NB4 (cell line): ENCODE data around the gene CFAP99.

Source experiments
- POLR2A ChIP-seq: IDR thresholded peaks from 2 replicates; pipeline ENCODE4 v1.6.1; 2011; ENCODE audit warnings: mild to moderate bottlenecking; ENCODE audit not compliant: insufficient read length; ENCODE audit errors: extremely low read depth
- TF ChIP-seq, protein P1 (sequence below): IDR thresholded peaks from one replicate; pipeline ENCODE4 v1.5.1; 2012; ENCODE audit warnings: low read depth, low read length

DNA sequence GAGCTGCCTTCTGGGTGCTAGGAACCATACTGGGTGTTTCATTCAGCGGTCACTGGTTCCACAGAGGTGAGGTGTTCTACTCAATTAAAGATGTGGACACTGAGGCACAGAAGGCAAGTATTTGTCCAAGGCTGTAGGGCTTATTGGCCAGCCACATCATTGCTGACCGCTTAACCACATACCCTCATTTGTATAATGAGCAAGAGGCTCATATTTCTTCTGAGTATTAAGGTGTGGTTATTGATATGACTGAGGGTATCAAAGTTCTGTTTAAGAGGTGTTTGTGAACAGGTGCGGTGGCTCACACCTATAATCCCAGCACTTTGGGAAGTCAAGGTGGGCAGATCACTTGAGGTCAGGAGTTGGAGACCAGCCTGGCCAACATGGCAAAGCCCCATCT, 64.5 kb downstream of the CFAP99 start:
- no peak for TF ChIP-seq POLR2A
- TF ChIP-seq, protein P1, sequence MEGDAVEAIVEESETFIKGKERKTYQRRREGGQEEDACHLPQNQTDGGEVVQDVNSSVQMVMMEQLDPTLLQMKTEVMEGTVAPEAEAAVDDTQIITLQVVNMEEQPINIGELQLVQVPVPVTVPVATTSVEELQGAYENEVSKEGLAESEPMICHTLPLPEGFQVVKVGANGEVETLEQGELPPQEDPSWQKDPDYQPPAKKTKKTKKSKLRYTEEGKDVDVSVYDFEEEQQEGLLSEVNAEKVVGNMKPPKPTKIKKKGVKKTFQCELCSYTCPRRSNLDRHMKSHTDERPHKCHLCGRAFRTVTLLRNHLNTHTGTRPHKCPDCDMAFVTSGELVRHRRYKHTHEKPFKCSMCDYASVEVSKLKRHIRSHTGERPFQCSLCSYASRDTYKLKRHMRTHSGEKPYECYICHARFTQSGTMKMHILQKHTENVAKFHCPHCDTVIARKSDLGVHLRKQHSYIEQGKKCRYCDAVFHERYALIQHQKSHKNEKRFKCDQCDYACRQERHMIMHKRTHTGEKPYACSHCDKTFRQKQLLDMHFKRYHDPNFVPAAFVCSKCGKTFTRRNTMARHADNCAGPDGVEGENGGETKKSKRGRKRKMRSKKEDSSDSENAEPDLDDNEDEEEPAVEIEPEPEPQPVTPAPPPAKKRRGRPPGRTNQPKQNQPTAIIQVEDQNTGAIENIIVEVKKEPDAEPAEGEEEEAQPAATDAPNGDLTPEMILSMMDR = no peak
